GM04503 (cell line): Measurements from ENCODE around the gene AEN.

ENCODE experiments used
- DNase-seq: peaks from one replicate; pipeline ENCODE4 v3.0.0-alpha.2; 2012; ENCODE audit warnings: low read depth

The AEN gene

GRCh38 chr15:88650556-88650955 lies 29.4 kb downstream of the AEN start:
- DNase-seq, result no peak

- no peak for DNase-seq
Measured at GRCh38 chr15:88651136-88651732, 30.1 kb downstream of the AEN start.

DNA sequence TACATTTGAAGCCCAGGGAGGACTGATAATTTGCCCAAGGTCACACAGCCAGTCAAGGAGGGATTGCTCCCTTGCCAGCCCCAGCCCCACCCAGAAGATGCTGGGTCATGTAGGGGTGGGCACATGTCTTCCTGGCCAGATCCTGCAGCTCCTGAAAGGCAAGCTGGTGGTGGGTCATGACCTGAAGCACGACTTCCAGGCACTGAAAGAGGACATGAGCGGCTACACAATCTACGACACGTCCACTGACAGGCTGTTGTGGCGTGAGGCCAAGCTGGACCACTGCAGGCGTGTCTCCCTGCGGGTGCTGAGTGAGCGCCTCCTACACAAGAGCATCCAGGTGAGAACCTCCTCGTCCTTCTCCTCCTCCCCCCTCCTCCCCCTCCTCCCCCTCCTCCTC lies 30.8 kb downstream of the AEN start:
- DNase-seq, result no peak

- DNase-seq, result no peak
Measured at GRCh38 chr15:88652456-88653199, 31.5 kb downstream of the AEN start.

GRCh38 chr15:88653200-88654064 lies 32.3 kb downstream of the AEN start:
- no peak for DNase-seq

- no peak for DNase-seq
Measured at GRCh38 chr15:88654430-88655102, 33.4 kb downstream of the AEN start.

- DNase-seq, result no peak
Measured at GRCh38 chr15:88655103-88655553, 34.0 kb downstream of the AEN start.

GRCh38 chr15:88655800-88656488 lies 34.8 kb downstream of the AEN start:
- no peak for DNase-seq

- DNase-seq, result no peak
Measured at GRCh38 chr15:88656760-88657221, 35.7 kb downstream of the AEN start.

DNA sequence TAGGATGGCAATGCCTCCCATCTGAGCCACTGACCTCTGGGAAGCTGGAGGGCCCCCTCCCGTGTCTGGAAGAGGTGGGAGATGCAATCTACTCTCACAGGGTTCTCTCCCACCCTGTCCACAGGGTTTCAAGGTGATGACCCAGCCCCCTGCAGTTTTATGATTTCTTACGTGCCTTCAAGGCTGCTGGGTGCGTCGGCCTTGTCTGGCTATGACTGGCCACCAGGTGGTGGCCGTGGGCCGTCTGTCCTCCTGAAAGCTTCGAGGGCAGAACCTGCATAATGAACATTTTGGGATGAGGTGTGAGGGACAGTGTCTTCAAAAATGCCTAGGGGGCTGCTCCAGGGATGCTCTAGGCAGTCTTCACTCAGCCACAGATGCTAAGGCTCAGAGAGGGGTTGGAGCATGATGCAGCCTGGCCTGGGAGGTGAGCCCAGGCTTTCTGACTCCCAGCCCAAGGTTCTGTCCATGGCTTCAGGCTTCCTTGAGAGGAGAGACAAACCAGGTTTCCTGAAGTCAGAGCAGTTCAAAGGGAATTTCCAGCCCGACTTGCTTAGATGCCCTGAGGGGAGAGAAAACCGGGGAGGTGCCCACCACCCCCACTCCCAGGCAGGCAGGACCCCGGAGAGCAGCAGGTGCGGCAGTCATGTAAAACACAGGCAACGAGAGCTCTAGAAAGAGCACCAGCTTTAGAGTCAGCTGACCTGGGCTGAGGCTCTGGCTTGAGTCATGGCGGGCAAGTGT lies 36.4 kb downstream of the AEN start:
- DNase-seq, result no peak

DNA sequence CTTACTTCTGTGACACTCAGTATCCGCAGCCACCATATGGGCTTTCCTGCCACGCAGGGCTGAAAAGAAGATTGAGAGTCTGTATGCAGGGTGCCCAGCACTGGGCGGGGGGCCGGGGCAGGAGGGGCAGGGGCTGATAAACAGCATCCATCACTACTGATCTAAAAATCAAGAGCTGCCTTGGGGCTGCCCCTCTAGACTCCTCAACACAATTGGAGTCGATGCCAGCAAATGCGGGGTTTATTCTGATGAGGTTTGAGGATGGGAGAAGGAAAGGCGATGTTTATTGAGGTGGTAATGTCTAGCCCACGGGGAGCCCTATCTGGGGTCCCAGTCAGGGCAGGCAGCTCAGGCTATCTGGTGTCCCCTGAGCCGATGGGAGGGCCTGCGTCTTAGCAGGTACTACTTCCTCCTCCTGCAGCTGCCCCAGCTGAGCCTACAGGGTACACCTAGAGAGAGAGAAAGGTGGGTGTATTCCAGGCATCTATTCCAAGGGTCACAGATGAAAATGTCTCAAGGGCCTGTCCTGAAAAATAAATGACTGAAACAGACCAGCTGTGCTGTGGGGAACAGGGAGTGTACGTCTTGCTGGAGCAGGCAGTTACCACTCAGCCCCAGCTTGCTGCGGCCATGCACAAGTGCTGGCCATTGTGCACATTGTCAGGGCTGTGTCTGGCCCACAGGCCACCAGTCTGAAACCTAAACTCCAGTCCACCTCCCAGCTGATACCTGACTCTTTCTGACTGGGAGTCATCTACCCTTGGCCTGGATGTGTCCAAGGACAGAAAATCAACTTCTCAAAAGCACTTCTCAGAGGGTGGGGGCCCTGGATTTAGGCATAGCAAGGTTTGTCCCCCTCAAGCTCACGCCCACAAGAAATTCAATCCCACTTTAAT lies 37.2 kb downstream of the AEN start:
- no peak for DNase-seq

DNA sequence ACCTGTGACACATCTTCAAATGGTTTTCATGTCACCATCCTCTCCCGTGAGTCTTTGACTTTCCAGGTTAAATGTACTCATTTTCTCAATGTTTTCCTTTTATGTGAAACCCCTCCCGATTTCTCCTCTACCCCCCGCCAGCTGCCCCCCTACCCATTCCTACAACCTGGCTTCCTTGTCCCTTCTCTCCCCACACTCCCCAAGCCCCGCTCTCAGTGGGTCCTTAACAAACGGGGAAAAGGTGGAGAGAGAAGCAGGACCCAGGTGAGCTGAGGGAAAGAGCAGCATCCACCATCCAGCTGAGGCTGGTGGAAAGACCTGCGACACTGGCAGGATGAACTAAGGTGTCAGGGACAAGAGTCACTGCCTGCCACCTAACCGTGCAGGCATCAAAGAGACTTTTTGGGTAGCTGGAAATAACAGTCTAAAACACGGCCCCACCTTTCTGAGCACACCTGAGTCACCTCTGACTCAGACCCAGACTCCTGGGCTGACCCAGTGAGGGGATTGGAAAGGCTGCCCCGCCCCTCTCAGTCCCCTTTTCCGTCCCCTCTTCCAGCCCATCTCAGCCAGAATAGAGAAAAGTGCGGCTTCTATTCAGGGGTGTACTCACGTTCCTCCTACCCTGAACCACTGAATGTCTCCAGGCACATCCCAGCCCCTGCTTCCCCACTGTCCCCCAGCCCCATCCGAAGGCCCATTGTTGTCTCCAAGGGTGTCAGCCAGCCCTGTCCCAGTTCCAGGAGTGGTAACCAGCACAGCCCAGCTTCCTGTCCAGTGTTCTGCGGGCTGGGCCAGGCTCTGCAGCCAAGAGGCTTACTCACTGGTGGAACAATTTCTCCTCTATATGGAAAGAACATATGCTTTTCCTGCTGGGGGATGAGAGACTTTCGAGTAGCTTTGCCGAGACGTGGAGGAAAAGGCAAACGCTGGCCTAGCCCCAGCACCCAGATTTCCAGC lies 38.1 kb downstream of the AEN start:
- DNase-seq, result no peak

GRCh38 chr15:88661041-88661700 lies 40.0 kb downstream of the AEN start:
- DNase-seq, result peak; percentile 25

DNA sequence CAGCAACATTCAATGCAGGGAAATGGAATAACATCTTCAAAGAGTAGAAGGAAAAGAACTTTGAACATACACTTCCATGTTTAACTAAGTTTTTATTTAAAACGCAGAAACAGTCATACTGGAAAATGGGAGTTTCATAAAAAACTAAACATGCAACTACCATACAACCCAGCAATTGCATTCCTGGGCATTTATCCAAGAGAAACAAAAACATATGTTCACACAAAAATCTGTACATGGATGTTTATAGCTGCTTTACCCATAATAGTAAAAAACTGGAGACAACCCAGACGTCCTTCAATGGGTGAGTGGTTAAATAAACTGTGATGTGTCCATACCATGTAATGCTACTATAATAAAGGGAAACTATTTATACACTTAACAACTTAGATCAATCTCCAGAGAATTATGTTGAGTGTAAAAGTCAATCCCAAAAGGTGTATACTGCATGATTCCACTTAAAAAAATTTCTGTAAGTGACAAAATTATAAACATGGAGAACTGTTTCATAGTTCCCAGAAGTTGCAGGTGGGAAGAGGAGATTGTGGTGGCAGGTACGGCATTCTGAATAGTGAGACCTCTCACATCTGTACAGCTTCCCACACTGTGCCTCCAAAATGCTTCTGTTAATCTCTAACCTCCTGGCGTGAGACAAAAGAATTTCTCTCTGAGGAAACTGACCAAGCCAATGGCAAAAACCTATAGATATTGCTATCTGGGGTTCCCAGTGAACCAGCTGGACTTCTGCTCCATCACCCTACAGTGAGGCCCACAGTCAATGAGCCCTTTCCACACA lies 40.8 kb downstream of the AEN start:
- no peak for DNase-seq

DNA sequence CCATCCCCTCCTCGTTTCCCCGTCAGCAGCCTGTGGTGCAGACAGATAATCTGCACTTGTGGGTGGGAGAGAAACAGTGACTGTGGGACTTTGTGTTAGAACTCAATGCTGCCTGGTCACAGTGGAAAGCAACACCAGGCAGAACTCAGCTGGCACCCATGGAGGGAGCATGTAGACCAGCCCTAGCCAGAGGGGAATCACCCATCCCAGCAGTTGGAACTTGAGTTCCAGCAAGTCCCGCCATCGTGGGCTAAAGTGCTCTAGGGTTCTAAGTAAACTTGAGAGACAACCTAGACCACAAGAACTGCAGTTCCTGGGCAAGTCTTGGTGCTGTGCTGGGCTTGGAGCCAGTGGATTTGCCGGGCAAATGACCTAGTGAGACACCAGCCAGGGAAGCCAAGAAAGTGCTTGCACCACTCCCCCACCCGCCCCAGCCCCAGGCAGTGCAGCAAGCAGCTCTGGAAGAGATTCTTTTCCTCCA lies 42.0 kb downstream of the AEN start:
- DNase-seq, result no peak

- DNase-seq, result no peak
Measured at GRCh38 chr15:88664151-88664778, 43.1 kb downstream of the AEN start.

- no peak for DNase-seq
Measured at GRCh38 chr15:88674661-88675060, 53.5 kb downstream of the AEN start.
